COLO668 (cell line): ENCODE measurements around the gene KRTAP4-12.
"Not testable (repeated sequence)": the region's sequence is repeated elsewhere in the genome, so short reads cannot be mapped to it uniquely, and the experiment has no call there.

Experiments used
- DNase-seq: peaks from one replicate; lab custom pipeline; 2025; ENCODE audit not compliant: unreplicated experiment; lab: John Stamatoyannopoulos, UW

The KRTAP4-12 gene

GRCh38 chr17:41096055-41096454, 27.9 kb downstream of the KRTAP4-12 start:
- no peak for DNase-seq

GRCh38 chr17:41088760-41089352, 35.1 kb downstream of the KRTAP4-12 start:
- not testable (repeated sequence) for DNase-seq

DNA sequence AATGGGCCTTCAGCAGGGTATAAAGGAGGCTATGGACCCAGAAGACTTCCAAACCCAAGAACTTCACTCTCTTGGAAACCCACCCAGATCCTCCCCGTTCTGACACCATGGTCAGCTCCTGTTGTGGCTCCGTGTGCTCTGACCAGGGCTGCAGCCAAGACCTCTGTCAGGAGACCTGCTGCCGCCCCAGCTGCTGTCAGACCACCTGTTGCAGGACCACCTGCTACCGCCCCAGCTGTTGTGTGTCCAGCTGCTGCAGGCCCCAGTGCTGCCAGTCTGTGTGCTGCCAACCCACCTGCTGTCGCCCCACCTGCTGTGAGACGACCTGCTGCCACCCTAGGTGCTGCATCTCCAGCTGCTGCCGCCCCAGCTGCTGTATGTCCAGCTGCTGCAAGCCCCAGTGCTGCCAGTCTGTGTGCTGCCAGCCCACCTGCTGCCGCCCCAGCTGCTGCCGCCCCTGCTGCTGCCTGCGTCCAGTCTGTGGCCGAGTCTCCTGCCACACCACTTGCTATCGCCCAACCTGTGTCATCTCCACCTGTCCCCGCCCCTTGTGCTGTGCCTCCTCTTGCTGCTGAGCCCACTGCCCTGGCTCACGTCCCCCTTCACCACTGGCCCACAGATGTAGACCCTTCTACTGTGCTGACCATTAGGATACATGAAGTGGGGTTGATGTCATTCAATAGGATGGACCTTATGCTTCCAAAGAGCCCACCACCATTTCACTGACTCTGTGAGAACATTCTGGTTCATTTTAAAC, 39.7 kb downstream of the KRTAP4-12 start, which contains the start of gene KRTAP4-7:
TSS of gene KRTAP4-7 (plus strand) at position 51 of the 757 bp plus-strand sequence. CDS start at position 108, 57 bp downstream.
- DNase-seq, result not testable (repeated sequence)

- DNase-seq, result not testable (repeated sequence)
These were observed 40.6 kb downstream of the KRTAP4-12 start for GRCh38 chr17:41083427-41083826.

GRCh38 chr17:41082626-41083025, 41.4 kb downstream of the KRTAP4-12 start:
- no peak for DNase-seq

GRCh38 chr17:41076788-41077187, 47.2 kb downstream of the KRTAP4-12 start:
- DNase-seq, result no peak

GRCh38 chr17:41073676-41074075, 50.3 kb downstream of the KRTAP4-12 start:
- DNase-seq, result no peak
